OCI-LY1 (cell line): ENCODE measurements around the gene HERPUD2.

Experiments
- H2AFZ ChIP-seq: fragments of 200-600 bp; sonication (generic), shearing (Covaris generic); 2 replicates; pipeline ENCODE4 v1.6.0; 2014; ENCODE audit warnings: antibody characterized with exemption, mild to moderate bottlenecking, low read length
- H3F3A ChIP-seq: fragments of 200-600 bp; sonication (generic), shearing (Covaris generic); 2 replicates; pipeline ENCODE4 v1.6.0; 2014; ENCODE audit warnings: mild to moderate bottlenecking, antibody characterized with exemption, low read length, moderate library complexity; ENCODE audit not compliant: insufficient read depth
- H3K27ac ChIP-seq: fragments of 200-600 bp; sonication (generic); 2 replicates; pipeline ENCODE4 v1.5.1; 2014; ENCODE audit warnings: low read length, mixed run types, mild to moderate bottlenecking, low read depth; ENCODE audit not compliant: poor library complexity, severe bottlenecking
- H3K27me3 ChIP-seq: fragments of 200-600 bp; sonication (generic); 2 replicates; pipeline ENCODE4 v1.6.0; 2014; ENCODE audit warnings: antibody characterized with exemption, mild to moderate bottlenecking, low read length, moderate library complexity; ENCODE audit not compliant: insufficient read depth
- H3K36me3 ChIP-seq: fragments of 200-600 bp; sonication (generic); 2 replicates; pipeline ENCODE4 v1.6.1; 2014; ENCODE audit warnings: mild to moderate bottlenecking, antibody characterized with exemption, low read length, moderate library complexity, mixed read lengths; ENCODE audit not compliant: insufficient read depth
- H3K4me1 ChIP-seq: fragments of 200-600 bp; sonication (generic); 2 replicates; pipeline ENCODE4 v1.5.1; 2014; ENCODE audit warnings: mild to moderate bottlenecking, low read length, moderate library complexity; ENCODE audit not compliant: insufficient read depth, severe bottlenecking
- H3K4me2 ChIP-seq: fragments of 200-600 bp; sonication (generic), shearing (Covaris generic); 2 replicates; pipeline ENCODE4 v1.6.1; 2014; ENCODE audit warnings: low read length
- H3K4me3 ChIP-seq: fragments of 200-600 bp; sonication (generic); 2 replicates; pipeline ENCODE4 v1.5.1; 2014; ENCODE audit warnings: low read length, low read depth, mild to moderate bottlenecking, mixed read lengths; ENCODE audit not compliant: poor library complexity, severe bottlenecking
- H3K79me2 ChIP-seq: fragments of 200-600 bp; shearing (Covaris generic); 2 replicates; pipeline ENCODE4 v1.6.1; 2016; ENCODE audit warnings: mixed run types, low read length, mixed read lengths; ENCODE audit not compliant: insufficient read depth
- H3K9ac ChIP-seq: fragments of 200-600 bp; sonication (generic), shearing (Covaris generic); 2 replicates; pipeline ENCODE4 v1.6.1; 2014; ENCODE audit warnings: mild to moderate bottlenecking, low read length, mixed read lengths
- H3K9me2 ChIP-seq: fragments of 200-600 bp; sonication (generic), shearing (Covaris generic); 2 replicates; pipeline ENCODE4 v1.6.1; 2014; ENCODE audit warnings: low read depth, mild to moderate bottlenecking, low read length, mixed read lengths
- H3K9me3 ChIP-seq: fragments of 200-600 bp; shearing (Covaris generic); 2 replicates; pipeline ENCODE4 v1.6.1; 2014; ENCODE audit warnings: low read length, mixed read lengths
- H4K20me1 ChIP-seq: fragments of 200-600 bp; sonication (generic), shearing (Covaris generic); 2 replicates; pipeline ENCODE4 v1.6.0; 2016; ENCODE audit warnings: mild to moderate bottlenecking, low read length; ENCODE audit not compliant: insufficient read depth
- EZH2 ChIP-seq: fragments of 200-600 bp; sonication (generic), shearing (Covaris generic); IDR thresholded peaks from 2 replicates; pipeline ENCODE4 v1.8.0; 2017; ENCODE audit warnings: borderline replicate concordance, mixed run types, mild to moderate bottlenecking, antibody characterized with exemption, low read length, moderate library complexity, mixed read lengths
- TF ChIP-seq, protein P1 (sequence below): fragments of 200-600 bp; sonication (generic), shearing (Covaris generic); IDR thresholded peaks from 2 replicates; pipeline ENCODE4 v1.5.1; 2017; ENCODE audit warnings: mild to moderate bottlenecking, antibody characterized with exemption, low read length, moderate library complexity, mixed read lengths

The HERPUD2 gene

DNA sequence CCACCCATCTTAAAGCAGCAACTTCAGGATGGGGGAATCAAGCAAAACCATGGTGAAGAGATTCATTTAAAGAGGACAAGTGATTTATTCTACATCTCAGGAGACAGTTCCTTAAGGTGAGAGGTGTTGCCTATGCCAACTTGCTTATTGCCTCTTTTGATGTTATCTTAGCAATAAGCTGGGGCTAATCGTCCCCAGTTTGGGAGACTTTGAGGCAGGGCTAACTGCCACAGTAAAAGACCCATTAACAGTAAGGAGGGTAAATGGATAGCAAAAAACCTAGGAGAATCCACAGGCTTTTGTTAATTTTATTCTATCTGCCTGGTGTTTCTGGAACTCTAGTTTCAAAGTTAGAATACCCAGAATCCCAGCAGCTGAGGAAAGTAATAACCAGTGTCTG is 22.1 kb upstream of the HERPUD2 start:
- no peak overlapping the region for H3K27ac ChIP-seq

DNA sequence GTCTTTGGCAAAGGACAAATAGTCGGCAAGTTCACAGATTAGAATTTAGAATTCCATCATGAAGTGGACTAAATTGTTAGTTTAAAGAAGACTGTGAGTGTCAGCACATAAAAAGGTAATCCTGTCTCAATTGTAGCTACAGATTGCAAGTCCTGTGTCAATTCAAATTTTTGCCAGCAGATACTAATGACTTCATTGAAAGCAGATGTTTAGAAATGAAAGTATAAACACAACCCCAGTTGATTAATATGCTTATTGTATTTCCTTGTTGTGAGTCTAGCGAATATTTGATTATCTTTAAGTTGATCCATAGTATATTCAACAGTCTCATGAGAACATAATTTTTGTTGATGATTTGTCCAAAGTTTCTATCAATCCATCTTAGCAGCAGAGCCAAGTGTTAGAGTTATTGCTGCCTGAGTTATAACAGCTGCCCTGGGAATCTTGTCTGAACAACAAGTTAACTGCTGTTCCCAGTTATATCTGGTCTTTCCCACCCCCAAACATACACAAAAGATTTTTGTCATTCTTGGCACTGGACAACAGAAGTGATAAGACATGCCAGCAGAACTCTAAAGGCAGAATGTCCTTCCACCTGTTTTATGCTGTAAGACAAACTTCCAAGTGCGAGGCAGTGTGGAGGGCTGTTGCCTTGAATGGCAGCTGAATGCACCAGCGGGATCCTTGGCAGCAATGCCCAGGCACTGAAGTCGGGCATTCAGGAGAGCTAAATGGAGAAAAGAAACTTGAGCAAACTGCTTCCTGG is 21.3 kb upstream of the HERPUD2 start:
- no peaks in the 10 kb centered on the region for H3F3A ChIP-seq
- no peak overlapping the region for H2AFZ ChIP-seq
- no peak overlapping the region for H3K4me3 ChIP-seq
- no peak overlapping the region for H3K27ac ChIP-seq
- H3K27me3 ChIP-seq, result no peaks in the 10 kb centered on the region
- H4K20me1 ChIP-seq, result no peaks in the 10 kb centered on the region
- H3K9me3 ChIP-seq, result no peaks in the 10 kb centered on the region
- H3K9me2 ChIP-seq, result no peaks in the 10 kb centered on the region
- H3K4me2 ChIP-seq, result no peak overlapping the region
- TF ChIP-seq, protein P1, sequence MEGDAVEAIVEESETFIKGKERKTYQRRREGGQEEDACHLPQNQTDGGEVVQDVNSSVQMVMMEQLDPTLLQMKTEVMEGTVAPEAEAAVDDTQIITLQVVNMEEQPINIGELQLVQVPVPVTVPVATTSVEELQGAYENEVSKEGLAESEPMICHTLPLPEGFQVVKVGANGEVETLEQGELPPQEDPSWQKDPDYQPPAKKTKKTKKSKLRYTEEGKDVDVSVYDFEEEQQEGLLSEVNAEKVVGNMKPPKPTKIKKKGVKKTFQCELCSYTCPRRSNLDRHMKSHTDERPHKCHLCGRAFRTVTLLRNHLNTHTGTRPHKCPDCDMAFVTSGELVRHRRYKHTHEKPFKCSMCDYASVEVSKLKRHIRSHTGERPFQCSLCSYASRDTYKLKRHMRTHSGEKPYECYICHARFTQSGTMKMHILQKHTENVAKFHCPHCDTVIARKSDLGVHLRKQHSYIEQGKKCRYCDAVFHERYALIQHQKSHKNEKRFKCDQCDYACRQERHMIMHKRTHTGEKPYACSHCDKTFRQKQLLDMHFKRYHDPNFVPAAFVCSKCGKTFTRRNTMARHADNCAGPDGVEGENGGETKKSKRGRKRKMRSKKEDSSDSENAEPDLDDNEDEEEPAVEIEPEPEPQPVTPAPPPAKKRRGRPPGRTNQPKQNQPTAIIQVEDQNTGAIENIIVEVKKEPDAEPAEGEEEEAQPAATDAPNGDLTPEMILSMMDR, result no peak
- no peak for TF ChIP-seq EZH2
- no peak overlapping the region for H3K9ac ChIP-seq
- H3K4me1 ChIP-seq, result no peaks in the 10 kb centered on the region
- no peaks in the 10 kb centered on the region for H3K36me3 ChIP-seq
- H3K79me2 ChIP-seq, result no peaks in the 10 kb centered on the region

More for the DNA sequence above, 22.1 kb upstream of the HERPUD2 start:
- no peaks in the 10 kb centered on the region for H3K79me2 ChIP-seq
- TF ChIP-seq, protein P1, result no peak
- no peak for TF ChIP-seq EZH2
- no peak overlapping the region for H2AFZ ChIP-seq
- H3F3A ChIP-seq, result no peaks in the 10 kb centered on the region
- H3K4me2 ChIP-seq, result no peak overlapping the region
- H3K36me3 ChIP-seq, result no peaks in the 10 kb centered on the region
- H3K27me3 ChIP-seq, result no peaks in the 10 kb centered on the region
- H4K20me1 ChIP-seq, result no peaks in the 10 kb centered on the region
- H3K4me3 ChIP-seq, result no peak overlapping the region
- no peaks in the 10 kb centered on the region for H3K9me2 ChIP-seq
- no peak overlapping the region for H3K9ac ChIP-seq
- H3K4me1 ChIP-seq, result peaks cover 3% of the 10 kb centered on the region
- H3K9me3 ChIP-seq, result no peaks in the 10 kb centered on the region

DNA sequence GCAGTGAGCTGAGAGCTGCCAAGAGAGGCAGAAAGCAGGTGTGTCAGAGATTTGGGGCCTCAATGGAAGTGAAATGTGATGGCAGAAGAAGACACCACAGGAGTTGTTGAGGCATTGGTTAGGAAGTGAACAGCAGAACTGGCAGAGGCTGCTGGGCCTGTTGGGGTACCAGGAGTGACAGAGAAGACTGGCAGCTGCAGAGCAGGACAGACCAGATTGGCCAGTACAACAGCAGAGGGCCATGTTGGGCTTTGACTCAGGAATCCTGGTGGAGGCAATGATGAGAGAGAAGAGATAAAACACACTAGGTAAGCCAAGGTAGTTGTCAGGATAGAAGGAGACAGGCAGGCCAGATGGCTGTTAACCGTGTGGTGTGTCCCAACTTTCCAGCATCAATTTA is 19.9 kb upstream of the HERPUD2 start:
- Histone ChIP-seq H3K79me2 (no peaks in the 10 kb centered on the region), H3K27me3 (no peaks in the 10 kb centered on the region), H3K9me3 (no peaks in the 10 kb centered on the region), H3K27ac (no peak overlapping the region), H3K36me3 (no peaks in the 10 kb centered on the region), H3K9ac (no peak overlapping the region), H3K4me2 (no peak overlapping the region), H2AFZ (no peak overlapping the region), H3K4me1 (peaks cover 2% of the 10 kb centered on the region), H3K4me3 (no peak overlapping the region), H3K9me2 (no peaks in the 10 kb centered on the region), H3F3A (no peaks in the 10 kb centered on the region), H4K20me1 (no peaks in the 10 kb centered on the region)
- TF ChIP-seq EZH2, result no peak
- TF ChIP-seq, protein P1, result peak; percentile 21; the same call in 1 of the 2 replicates
